Measurements from ENCODE around the gene CCDC142.

- TF ChIP-seq, protein P1, sequence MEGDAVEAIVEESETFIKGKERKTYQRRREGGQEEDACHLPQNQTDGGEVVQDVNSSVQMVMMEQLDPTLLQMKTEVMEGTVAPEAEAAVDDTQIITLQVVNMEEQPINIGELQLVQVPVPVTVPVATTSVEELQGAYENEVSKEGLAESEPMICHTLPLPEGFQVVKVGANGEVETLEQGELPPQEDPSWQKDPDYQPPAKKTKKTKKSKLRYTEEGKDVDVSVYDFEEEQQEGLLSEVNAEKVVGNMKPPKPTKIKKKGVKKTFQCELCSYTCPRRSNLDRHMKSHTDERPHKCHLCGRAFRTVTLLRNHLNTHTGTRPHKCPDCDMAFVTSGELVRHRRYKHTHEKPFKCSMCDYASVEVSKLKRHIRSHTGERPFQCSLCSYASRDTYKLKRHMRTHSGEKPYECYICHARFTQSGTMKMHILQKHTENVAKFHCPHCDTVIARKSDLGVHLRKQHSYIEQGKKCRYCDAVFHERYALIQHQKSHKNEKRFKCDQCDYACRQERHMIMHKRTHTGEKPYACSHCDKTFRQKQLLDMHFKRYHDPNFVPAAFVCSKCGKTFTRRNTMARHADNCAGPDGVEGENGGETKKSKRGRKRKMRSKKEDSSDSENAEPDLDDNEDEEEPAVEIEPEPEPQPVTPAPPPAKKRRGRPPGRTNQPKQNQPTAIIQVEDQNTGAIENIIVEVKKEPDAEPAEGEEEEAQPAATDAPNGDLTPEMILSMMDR (IDR thresholded peaks at IDR 0.05): no peak
- TF ChIP-seq POLR2A (IDR thresholded peaks at IDR 0.05): no peak
Observed at GRCh38 chr2:74501335-74502071, 18.7 kb upstream of the CCDC142 start.
